ENCODE data around the gene ROPN1L. TPM values are rescaled to one million over a fixed set of nuclear protein-coding genes. Genes with fewer than 3 reads are reported as not detected.

ROPN1L gene
- total and polyA plus RNA-seq, 2 of the 13 experiments (the other 11 are each of a cell fraction or from before 2014, with no cell fraction given): not detected

- POLR2A ChIA-PET: no interaction called here
These were observed 63.9 kb downstream of the ROPN1L start for GRCh38 chr5:10505517-10506095.

GRCh38 chr5:10506535-10506934 lies 64.9 kb downstream of the ROPN1L start:
- no peaks in the 10 kb centered on the region for H3K79me2 ChIP-seq (ENCODE audit: insufficient read depth, low read length)
- H2AFZ ChIP-seq (ENCODE audit: low read length): no peak overlapping the region
- H3K27me3 ChIP-seq (ENCODE audit: control insufficient read depth in 1 of 2, insufficient read depth in 2 of 2, low read length in 2 of 2): peaks cover 0 to 12% of the 10 kb centered on the region in 2 experiments; a peak in 3 of 5 replicates
- no peak overlapping the region for H3K27ac ChIP-seq (ENCODE audit: extremely low read length, insufficient read depth, low read length)
- no peak overlapping the region for H3K4me3 ChIP-seq (replicated peaks in 1 of 3; ENCODE audit: insufficient read depth in 1 of 3, low read depth in 2 of 3, low read length in 3 of 3)
- intact Hi-C loops (cut with micrococcal nuclease; ENCODE audit: unreplicated experiment) (no loop called here), in situ Hi-C loops (cut with HindIII; ENCODE audit: extremely low pct_ligation_motif_present, low pct_unique_long_range_greater_than_20kb) (no loop called here)
- BruUV-seq (replicated peaks): no TSS peak
- no peaks in the 10 kb centered on the region for H3K36me3 ChIP-seq (replicated peaks in 1 of 2; ENCODE audit: control insufficient read depth in 1 of 2, insufficient read depth in 2 of 2, low read length in 2 of 2)
- peaks cover 15% of the 10 kb centered on the region for H3K4me1 ChIP-seq (ENCODE audit: insufficient read depth, low read length)
- H3K9me3 ChIP-seq (ENCODE audit: low read length): no peaks in the 10 kb centered on the region
- no peak overlapping the region for H3K4me2 ChIP-seq (ENCODE audit: low read depth, low read length)
- ChIA-PET CTCF (ENCODE audit: low intra/inter-chr PET ratio, low total read pairs) (no interaction called here), POLR2A (no interaction called here)
- DNase-seq (ENCODE audit: low spot score) (no peak), ATAC-seq (no peak), FAIRE-seq (no peak)
- no peaks in the 10 kb centered on the region for H4K20me1 ChIP-seq (ENCODE audit: insufficient read depth, low read length)
- 94% methylated on average over 3 of the region's 3 CpGs for WGBS (ENCODE audit: low lambda C conversion rate)
- H3K9ac ChIP-seq (ENCODE audit: insufficient read depth, low read depth, low read length): no peak overlapping the region
- no peak for TF ChIP-seq ZBTB49 (CRISPR knock-in tag; IDR thresholded peaks at IDR 0.05; ENCODE audit: borderline replicate concordance)
- TF ChIP-seq MAFK (conservative IDR thresholded peaks at IDR 0.05 in 1 of 2, IDR thresholded peaks at IDR 0.05 in 1 of 2; ENCODE audit: low read length in 2 of 2): peak in 1 of 2 experiments; percentile 37; a peak in 2 of 4 replicates
- TF ChIP-seq, protein P1, sequence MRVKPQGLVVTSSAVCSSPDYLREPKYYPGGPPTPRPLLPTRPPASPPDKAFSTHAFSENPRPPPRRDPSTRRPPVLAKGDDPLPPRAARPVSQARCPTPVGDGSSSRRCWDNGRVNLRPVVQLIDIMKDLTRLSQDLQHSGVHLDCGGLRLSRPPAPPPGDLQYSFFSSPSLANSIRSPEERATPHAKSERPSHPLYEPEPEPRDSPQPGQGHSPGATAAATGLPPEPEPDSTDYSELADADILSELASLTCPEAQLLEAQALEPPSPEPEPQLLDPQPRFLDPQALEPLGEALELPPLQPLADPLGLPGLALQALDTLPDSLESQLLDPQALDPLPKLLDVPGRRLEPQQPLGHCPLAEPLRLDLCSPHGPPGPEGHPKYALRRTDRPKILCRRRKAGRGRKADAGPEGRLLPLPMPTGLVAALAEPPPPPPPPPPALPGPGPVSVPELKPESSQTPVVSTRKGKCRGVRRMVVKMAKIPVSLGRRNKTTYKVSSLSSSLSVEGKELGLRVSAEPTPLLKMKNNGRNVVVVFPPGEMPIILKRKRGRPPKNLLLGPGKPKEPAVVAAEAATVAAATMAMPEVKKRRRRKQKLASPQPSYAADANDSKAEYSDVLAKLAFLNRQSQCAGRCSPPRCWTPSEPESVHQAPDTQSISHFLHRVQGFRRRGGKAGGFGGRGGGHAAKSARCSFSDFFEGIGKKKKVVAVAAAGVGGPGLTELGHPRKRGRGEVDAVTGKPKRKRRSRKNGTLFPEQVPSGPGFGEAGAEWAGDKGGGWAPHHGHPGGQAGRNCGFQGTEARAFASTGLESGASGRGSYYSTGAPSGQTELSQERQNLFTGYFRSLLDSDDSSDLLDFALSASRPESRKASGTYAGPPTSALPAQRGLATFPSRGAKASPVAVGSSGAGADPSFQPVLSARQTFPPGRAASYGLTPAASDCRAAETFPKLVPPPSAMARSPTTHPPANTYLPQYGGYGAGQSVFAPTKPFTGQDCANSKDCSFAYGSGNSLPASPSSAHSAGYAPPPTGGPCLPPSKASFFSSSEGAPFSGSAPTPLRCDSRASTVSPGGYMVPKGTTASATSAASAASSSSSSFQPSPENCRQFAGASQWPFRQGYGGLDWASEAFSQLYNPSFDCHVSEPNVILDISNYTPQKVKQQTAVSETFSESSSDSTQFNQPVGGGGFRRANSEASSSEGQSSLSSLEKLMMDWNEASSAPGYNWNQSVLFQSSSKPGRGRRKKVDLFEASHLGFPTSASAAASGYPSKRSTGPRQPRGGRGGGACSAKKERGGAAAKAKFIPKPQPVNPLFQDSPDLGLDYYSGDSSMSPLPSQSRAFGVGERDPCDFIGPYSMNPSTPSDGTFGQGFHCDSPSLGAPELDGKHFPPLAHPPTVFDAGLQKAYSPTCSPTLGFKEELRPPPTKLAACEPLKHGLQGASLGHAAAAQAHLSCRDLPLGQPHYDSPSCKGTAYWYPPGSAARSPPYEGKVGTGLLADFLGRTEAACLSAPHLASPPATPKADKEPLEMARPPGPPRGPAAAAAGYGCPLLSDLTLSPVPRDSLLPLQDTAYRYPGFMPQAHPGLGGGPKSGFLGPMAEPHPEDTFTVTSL (CRISPR knock-in tag; IDR thresholded peaks at IDR 0.05; ENCODE audit: borderline replicate concordance): no peak
- TF ChIP-seq ZNF737 (CRISPR knock-in tag; IDR thresholded peaks at IDR 0.05; ENCODE audit: borderline replicate concordance): no peak
- TF ChIP-seq MAFF (IDR thresholded peaks at IDR 0.05; ENCODE audit: low read depth, low read length): peak; percentile 24; the same call in 1 of the 2 replicates
- no peak for TF ChIP-seq ZNF713 (CRISPR knock-in tag; IDR thresholded peaks at IDR 0.05)
- no peak for TF ChIP-seq ZNF572 (CRISPR knock-in tag; IDR thresholded peaks at IDR 0.05)
- TF ChIP-seq ZNF672 (CRISPR knock-in tag; IDR thresholded peaks at IDR 0.05): no peak
- TF ChIP-seq ZNF496 (CRISPR knock-in tag; IDR thresholded peaks at IDR 0.05; ENCODE audit: insufficient replicate concordance): no peak

More at GRCh38 chr5:10505517-10506095, 63.9 kb downstream of the ROPN1L start:
- peaks cover 0 to 12% of the 10 kb centered on the region in 2 experiments; a peak in 4 of 5 replicates for H3K27me3 ChIP-seq (ENCODE audit: control insufficient read depth in 1 of 2, insufficient read depth in 2 of 2, low read length in 2 of 2)
- in situ Hi-C loops (cut with HindIII; ENCODE audit: extremely low pct_ligation_motif_present, low pct_unique_long_range_greater_than_20kb): no loop called here
- H3K4me1 ChIP-seq (ENCODE audit: insufficient read depth, low read length): peaks cover 17% of the 10 kb centered on the region
- no peak for TF ChIP-seq ZNF251 (CRISPR knock-in tag; IDR thresholded peaks at IDR 0.05)
- 0 out of 2 replicates have a peak, but pooled peaks have one; percentile 8 for TF ChIP-seq CEBPB (IDR thresholded peaks at IDR 0.05; ENCODE audit: borderline replicate concordance, low read depth, low read length)
- H4K20me1 ChIP-seq (ENCODE audit: insufficient read depth, low read length): no peaks in the 10 kb centered on the region
- no peak overlapping the region for H2AFZ ChIP-seq (ENCODE audit: low read length)
- 22% methylated on average over 8 of the region's 8 CpGs for WGBS (ENCODE audit: low lambda C conversion rate)
- DNase-seq (ENCODE audit: low spot score) (no peak), ATAC-seq (no peak), FAIRE-seq (no peak)
- no peak overlapping the region for H3K4me3 ChIP-seq (replicated peaks in 1 of 3; ENCODE audit: insufficient read depth in 1 of 3, low read depth in 2 of 3, low read length in 3 of 3)
- CTCF ChIA-PET (ENCODE audit: low intra/inter-chr PET ratio, low total read pairs): no interaction called here
- H3K79me2 ChIP-seq (ENCODE audit: insufficient read depth, low read length): no peaks in the 10 kb centered on the region
- H3K9ac ChIP-seq (ENCODE audit: insufficient read depth, low read depth, low read length): no peak overlapping the region
- H3K36me3 ChIP-seq (replicated peaks in 1 of 2; ENCODE audit: control insufficient read depth in 1 of 2, insufficient read depth in 2 of 2, low read length in 2 of 2): no peaks in the 10 kb centered on the region
- H3K9me3 ChIP-seq (ENCODE audit: low read length): no peaks in the 10 kb centered on the region
- no peak overlapping the region for H3K4me2 ChIP-seq (ENCODE audit: low read depth, low read length)
- BruUV-seq (replicated peaks): no TSS peak
- intact Hi-C loops (cut with micrococcal nuclease; ENCODE audit: unreplicated experiment): no loop called here
- H3K27ac ChIP-seq (ENCODE audit: extremely low read length, insufficient read depth, low read length): no peak overlapping the region
